ENCODE results near the gene THAP10.
"Not testable (repeated sequence)": the region's sequence is repeated elsewhere in the genome, so short reads cannot be mapped to it uniquely, and the experiment has no call there.

Gene THAP10

DNA sequence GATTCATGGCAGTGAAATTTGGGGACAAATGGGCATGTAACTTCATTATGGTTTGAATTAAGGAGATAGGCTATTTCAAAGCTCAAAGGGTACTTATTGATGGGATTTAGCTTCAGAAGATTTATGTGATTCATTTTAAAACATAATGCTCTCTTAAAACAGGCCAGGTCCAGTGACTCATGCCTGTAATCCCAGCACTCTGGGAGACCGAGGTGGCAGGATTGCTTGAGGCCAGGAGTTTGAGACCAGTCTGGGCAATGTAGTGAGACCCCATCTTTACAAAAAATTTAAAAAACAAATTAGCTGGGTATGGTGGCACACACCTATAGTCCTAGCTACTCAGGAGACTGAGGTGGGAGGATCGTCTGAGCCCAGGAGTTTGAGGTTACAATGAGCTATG lies 11.5 kb downstream of the THAP10 start:
- H3K4me3 ChIP-seq (ENCODE audit: control insufficient read depth, low read depth, low read length) = no peak overlapping the region
- TF ChIP-seq, protein P1, sequence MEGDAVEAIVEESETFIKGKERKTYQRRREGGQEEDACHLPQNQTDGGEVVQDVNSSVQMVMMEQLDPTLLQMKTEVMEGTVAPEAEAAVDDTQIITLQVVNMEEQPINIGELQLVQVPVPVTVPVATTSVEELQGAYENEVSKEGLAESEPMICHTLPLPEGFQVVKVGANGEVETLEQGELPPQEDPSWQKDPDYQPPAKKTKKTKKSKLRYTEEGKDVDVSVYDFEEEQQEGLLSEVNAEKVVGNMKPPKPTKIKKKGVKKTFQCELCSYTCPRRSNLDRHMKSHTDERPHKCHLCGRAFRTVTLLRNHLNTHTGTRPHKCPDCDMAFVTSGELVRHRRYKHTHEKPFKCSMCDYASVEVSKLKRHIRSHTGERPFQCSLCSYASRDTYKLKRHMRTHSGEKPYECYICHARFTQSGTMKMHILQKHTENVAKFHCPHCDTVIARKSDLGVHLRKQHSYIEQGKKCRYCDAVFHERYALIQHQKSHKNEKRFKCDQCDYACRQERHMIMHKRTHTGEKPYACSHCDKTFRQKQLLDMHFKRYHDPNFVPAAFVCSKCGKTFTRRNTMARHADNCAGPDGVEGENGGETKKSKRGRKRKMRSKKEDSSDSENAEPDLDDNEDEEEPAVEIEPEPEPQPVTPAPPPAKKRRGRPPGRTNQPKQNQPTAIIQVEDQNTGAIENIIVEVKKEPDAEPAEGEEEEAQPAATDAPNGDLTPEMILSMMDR (IDR thresholded peaks at IDR 0.05; ENCODE audit: control insufficient read depth, insufficient read depth, low read depth, low read length, missing control alignments) = no peak
- no peak for DNase-seq (ENCODE audit: low read depth)

DNA sequence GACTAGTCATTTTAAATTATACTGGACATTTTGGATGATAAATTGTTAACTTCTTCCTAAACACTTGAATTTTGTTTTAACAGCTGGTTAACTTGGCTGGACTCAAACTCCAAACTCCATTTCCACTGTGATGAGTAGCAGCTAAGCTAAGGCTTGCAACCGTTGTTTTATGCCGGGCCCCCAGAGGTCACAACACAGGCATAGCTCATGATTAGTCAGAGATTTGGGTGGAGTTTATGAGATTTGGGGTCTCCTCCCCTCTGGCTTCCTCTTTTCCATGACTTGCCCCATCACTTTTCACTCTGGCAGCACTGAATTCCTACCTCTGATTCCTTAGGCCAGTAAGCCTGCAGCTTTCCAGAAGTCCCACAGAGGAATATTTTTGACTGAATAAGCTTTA lies 12.8 kb downstream of the THAP10 start:
- no peak overlapping the region for H3K4me3 ChIP-seq (ENCODE audit: control insufficient read depth, low read depth, low read length)
- TF ChIP-seq, protein P1 (IDR thresholded peaks at IDR 0.05; ENCODE audit: control insufficient read depth, insufficient read depth, low read depth, low read length, missing control alignments) = no peak
- no peak for DNase-seq (ENCODE audit: low read depth)

DNA sequence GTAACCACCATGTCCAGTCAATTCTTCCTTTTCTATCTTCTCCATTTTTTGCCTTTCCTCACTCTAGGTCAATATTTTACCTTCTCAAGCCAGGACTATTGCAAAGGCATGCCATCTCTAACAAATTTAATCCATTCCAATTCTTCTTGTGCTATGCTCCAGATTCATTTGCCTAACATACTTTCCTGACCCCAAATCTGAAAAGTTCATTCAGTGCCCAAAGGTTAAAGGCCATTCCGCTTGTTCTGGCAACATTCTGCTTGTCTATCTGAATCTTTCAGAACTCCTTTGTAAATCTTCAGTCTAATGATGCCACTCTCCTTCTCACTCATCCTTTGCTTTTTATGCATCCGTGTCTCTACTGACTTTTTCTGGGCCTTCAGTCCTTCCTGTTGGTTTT lies 15.6 kb downstream of the THAP10 start:
- TF ChIP-seq, protein P1 (IDR thresholded peaks at IDR 0.05; ENCODE audit: control insufficient read depth, insufficient read depth, low read depth, low read length, missing control alignments) = no peak
- DNase-seq (ENCODE audit: low read depth) = no peak

DNA sequence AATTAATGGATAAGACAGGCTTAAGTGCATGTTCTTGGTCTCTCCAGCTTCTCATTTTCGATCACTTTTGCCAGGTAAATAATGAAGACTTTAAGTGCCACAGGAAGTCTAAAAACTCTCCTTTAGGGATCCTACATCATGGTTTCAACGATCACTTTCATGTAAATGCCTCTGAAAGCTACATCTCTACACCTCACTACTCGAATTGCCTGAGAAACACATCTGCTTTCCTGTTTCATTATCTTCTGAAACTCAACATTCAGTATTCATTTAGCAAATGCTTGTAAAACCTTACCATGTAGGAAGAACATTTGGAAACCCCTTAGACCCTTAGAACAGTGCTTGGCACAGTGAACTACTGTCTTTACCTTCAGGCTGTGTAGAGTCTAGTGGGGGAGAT lies 16.2 kb downstream of the THAP10 start:
- TF ChIP-seq, protein P1 (IDR thresholded peaks at IDR 0.05; ENCODE audit: control insufficient read depth, insufficient read depth, low read depth, low read length, missing control alignments) = no peak
- H3K4me3 ChIP-seq (ENCODE audit: control insufficient read depth, low read depth, low read length) = no peak overlapping the region
- no peak for DNase-seq (ENCODE audit: low read depth)

More for the DNA sequence above, 15.6 kb downstream of the THAP10 start:
- H3K4me3 ChIP-seq (ENCODE audit: control insufficient read depth, low read depth, low read length) = no peak overlapping the region

DNA sequence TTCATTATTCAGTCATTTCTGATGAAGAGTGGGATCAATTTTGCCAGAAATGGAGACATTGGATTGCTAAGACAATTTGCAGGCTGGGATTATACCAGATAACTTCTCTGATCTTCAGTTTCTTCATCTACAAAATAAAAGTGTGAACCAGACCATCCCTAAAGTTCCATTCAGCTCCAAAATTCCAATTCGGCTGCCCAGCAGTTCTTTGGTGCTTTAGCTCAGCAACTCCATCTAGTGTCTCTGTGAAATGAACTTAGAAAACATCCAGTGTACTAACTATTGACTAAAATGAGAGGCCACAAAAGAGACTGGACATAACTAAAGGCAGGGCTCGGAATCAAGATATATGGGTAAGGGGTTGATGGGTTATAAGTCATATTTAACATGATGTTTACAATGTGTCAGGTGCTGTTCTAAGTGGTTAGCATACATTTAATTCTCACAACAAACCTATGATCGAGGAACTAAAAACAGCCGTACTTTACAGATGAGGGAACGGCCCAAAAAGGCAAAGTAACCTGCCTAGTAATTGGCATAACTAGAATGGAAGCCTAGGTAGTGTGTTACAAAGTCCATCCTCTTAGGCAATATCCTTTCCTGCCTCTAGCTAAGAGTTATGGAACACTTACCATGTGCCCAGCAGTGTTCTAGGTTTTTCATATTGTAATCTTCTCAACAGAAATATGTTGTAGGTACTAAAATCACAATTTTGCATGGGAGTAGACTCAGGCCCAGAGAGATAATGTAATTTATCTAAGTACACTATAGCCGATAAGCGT lies 17.0 kb downstream of the THAP10 start:
- DNase-seq (ENCODE audit: low read depth) = no peak
- H3K4me3 ChIP-seq (ENCODE audit: control insufficient read depth, low read depth, low read length) = no peak overlapping the region
- TF ChIP-seq, protein P1 (IDR thresholded peaks at IDR 0.05; ENCODE audit: control insufficient read depth, insufficient read depth, low read depth, low read length, missing control alignments) = peak; percentile 76

DNA sequence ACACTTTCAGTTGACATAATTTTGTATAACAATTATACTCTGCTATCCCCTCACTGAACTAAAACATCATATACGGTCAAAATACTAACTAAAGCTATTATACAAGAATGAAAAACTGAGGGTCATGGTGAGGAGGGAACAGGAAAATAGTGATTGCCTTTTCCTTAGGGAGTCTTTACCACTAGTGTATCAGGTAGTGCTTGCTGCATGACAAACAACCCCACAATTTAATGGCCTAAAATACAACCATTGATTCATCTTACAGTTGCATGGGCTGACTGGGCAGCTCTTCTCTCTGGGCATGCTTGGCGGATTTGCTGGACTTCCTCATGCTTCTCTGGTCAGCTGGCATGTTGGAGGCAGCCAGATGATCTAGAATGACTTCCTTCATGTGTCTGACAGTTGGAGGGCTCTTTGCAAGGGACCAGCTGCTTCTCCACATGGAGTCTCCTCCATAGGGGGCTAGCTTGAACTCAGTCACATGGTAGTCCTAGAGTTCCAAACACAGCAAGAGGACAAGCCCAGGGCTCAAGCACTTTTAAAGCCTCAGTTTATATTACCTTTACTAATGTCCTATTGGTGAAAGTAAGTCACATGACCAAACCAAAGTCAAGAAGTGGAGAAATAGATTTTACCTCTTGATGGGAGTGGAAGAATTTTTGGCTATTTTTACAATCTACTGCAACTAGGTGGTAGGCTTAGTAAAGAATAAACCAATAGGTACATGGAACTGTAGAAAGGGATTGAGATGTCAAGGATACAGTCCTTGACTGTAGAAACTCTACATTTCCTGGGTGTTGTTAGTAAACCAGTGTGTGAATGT lies 18.8 kb downstream of the THAP10 start:
- TF ChIP-seq, protein P1 (IDR thresholded peaks at IDR 0.05; ENCODE audit: control insufficient read depth, insufficient read depth, low read depth, low read length, missing control alignments) = no peak
- H3K4me3 ChIP-seq (ENCODE audit: control insufficient read depth, low read depth, low read length) = no peak overlapping the region
- no peak for DNase-seq (ENCODE audit: low read depth)

DNA sequence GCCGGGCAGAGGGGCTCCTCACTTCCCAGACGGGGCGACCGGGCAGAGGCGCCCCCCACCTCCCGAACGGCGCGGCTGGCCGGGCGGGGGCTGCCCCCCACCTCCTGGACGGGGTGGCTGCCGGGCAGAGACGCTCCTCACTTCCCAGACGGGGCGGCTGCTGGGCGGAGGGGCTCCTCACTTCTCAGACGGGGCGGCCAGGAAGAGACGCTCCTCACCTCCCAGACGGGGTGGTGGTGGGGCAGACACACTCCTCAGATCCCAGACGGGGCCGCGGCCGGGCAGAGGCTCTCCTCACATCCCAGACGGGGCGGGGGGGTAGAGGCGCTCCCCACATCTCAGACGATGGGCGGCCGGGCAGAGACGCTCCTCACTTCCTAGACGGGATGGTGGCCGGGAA lies 20.7 kb downstream of the THAP10 start:
- not testable (repeated sequence) for H3K4me3 ChIP-seq (ENCODE audit: control insufficient read depth, low read depth, low read length); DNase-seq (ENCODE audit: low read depth)

Measured in AG09309 (cell line).